Epithelial cell of proximal tubule (primary cell): ENCODE measurements around the gene EMP1. TPM values are rescaled to one million over a fixed set of nuclear protein-coding genes. Genes with fewer than 3 reads are reported as not detected.
A peak's percentile ranks its signal among the peaks of the same experiment; 100 is the strongest.

Experiments used
- DNase-seq: peaks from one replicate; pipeline ENCODE4 v3.0.0-alpha.2; 2011; ENCODE audit warnings: low read depth
- H3K4me3 ChIP-seq: 2 replicates; pipeline ENCODE4 v1.5.1; 2011; ENCODE audit warnings: low read depth, mild to moderate bottlenecking, low read length
- total RNA-seq: library from RNA; depleted of rRNA; stranded (reverse); fragments of >200 nt; gene quantifications from 2 replicates; pipeline ENCODE4 v1.2.3, GENCODE V29; 2015
- TF ChIP-seq, protein P1 (sequence below): conservative IDR thresholded peaks from 2 replicates; pipeline ENCODE4 v1.5.1; 2012; ENCODE audit warnings: low read depth, mild to moderate bottlenecking, low read length

Gene EMP1
- total RNA-seq, 1 donor from 2014 or later, result 166 TPM

DNA sequence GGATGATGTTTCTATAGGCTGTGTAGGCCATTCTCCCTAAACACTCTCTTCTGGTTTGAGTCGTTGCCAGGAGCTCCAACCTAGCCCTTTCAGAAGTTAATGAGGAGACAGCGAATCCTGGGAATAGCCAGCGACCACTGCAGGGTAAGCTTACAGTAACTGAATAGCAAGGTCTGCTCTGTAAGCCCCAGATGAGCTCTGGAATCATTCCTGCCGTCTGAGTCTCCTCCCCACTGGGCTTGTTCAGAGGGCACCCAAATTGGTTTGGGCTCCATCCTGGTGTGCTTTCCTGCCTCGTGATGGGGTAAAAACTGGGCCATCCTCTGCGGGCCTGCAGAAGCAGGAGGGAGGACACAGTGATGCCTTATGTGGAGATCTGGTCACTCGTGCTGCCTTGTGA lies 43.3 kb upstream of the EMP1 start:
- DNase-seq, result no peak
- H3K4me3 ChIP-seq, result no peak overlapping the region
- TF ChIP-seq, protein P1, sequence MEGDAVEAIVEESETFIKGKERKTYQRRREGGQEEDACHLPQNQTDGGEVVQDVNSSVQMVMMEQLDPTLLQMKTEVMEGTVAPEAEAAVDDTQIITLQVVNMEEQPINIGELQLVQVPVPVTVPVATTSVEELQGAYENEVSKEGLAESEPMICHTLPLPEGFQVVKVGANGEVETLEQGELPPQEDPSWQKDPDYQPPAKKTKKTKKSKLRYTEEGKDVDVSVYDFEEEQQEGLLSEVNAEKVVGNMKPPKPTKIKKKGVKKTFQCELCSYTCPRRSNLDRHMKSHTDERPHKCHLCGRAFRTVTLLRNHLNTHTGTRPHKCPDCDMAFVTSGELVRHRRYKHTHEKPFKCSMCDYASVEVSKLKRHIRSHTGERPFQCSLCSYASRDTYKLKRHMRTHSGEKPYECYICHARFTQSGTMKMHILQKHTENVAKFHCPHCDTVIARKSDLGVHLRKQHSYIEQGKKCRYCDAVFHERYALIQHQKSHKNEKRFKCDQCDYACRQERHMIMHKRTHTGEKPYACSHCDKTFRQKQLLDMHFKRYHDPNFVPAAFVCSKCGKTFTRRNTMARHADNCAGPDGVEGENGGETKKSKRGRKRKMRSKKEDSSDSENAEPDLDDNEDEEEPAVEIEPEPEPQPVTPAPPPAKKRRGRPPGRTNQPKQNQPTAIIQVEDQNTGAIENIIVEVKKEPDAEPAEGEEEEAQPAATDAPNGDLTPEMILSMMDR, result no peak

DNA sequence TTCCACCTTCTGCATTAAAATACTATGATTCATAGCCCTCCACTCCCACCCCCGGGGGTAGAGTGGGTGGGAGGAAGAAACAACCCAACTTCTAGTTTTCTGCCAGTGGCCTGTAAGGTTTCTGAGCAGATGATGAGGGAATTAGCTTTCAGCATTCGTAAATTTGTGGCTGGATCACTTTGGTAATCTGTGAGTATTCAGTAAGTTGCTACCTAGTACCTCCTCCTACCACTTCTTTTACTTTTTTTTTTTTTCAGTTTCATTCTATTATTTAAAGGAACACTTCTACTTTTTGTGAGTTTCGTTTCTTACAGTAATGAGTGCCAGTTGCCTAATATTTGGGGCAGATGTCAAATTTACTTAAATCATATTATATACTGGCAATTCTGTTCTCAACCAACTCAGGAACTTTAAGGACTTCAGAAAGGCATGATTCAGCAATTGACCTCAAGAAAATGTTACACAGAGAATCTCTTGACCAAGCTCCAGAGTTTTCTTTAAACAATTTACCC lies 42.4 kb upstream of the EMP1 start:
- TF ChIP-seq, protein P1, result no peak
- DNase-seq, result no peak
- no peak overlapping the region for H3K4me3 ChIP-seq

DNA sequence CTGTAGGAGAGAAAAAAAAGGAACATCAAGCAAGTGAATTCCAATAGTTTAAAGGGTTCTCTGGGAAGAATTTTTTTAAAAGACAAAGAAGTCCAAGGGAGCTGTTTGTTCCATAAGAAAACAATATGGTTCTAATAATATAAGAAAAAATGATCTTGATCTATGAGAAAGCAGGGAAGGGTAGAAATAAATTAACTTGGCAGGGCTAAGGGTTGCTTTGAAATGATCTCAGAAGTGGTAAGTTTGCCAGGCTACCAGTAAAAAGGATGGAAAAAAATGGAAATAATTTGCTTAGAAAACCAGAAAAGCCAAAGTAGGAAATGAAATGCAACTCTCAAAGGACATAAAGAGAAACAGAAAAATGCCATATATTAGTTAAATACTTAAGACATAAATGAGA lies 41.7 kb upstream of the EMP1 start:
- DNase-seq, result no peak
- TF ChIP-seq, protein P1, result no peak
- no peak overlapping the region for H3K4me3 ChIP-seq

DNA sequence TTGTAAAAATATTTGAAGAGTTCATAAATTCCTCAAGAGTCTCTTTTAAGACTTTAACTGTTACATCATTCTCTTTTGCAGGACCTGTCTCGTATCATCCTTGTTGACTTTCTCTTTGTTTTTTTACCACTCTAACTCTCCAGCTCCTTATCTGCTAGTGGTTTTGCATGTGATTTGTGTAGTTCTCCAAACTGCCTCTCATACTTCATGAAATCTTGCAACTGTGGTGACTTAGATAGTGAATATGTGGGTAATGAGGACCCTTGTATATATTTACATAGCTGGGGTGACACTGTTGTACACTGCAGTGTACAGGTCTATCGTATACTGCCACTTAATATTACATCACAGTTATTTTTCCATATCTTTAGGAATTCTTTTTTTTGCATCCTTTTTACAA lies 40.2 kb upstream of the EMP1 start:
- TF ChIP-seq, protein P1, result no peak
- DNase-seq, result no peak

DNA sequence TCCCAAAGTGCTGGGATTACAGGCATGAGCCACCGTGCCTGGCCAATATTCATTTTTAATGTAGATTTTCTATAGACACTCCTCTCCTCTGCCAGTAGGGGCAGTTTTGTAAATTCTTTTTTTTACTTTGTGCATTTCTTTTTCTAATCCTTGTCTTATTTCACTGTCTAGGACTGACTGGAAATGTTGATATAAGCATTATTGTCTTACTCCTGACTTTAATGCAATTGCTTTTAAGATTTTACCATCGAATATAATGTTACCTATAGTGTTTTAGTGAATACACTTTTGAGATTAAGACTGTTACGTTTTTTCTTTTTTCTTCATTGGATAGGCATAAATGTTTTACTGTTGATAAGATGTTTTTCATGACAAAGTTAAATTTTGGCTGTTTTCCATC lies 35.4 kb upstream of the EMP1 start:
- no peak overlapping the region for H3K4me3 ChIP-seq
- DNase-seq, result no peak
- TF ChIP-seq, protein P1, result peak; percentile 41

More for the DNA sequence above, 40.2 kb upstream of the EMP1 start:
- H3K4me3 ChIP-seq, result no peak overlapping the region

DNA sequence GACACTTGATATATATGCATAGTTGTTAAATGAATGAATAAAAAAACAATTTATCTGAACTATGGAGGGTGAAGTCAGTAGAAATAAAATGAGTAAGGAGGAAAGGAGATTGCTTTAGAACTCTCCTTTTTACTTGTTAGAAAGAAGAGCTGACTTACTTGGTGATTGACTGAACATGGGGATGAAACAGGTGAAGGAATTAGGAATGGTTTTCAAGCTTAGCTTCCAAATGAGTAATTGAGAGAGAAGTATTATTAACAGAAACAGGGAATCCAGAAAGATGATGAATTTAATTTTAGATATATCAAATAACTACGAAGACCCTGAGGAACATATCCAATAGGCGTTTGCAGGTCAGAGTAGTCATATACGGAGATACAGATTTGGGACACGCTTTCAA lies 33.6 kb upstream of the EMP1 start:
- TF ChIP-seq, protein P1, result no peak
- H3K4me3 ChIP-seq, result no peak overlapping the region
- no peak for DNase-seq

DNA sequence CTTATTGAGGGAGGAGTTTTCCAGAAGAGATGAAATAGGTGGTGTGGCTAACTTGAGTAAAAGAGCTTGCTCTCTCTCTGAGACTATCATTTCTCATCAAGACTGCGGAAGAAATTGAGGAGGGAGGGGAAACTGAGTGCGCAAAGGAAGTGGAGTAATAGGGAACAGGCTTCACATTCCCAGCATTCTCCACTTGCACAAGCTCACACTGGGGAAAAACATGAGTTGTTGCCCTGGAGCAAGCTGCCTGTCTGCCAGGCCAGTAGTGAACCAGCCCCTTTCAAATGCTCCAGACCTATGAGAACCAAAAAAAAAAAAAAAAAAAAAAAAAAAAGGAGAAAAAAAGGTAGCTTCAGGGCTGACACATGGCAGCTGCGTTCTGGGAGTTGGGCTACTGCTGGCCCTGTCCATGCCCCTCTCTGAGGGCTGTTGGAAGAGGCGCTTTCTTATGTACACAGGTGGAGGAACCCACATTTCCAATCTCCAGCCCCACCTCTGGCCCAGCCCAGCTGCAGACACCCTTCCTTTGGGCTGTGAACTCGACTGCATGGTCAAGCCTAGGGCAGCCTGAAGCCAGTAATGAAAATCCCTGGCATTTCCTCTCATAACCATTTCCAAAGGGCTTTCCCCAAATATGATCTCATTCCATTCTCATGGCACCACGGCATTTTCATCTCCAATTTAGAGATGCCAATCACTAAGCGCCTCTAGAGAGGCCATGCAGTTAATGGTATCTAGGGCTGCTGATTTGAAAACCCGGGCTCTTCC lies 32.5 kb upstream of the EMP1 start:
- no peak for DNase-seq
- no peak overlapping the region for H3K4me3 ChIP-seq
- TF ChIP-seq, protein P1, result no peak
